HG02623 (cell line): ENCODE measurements around the gene USH1C.

ENCODE experiments used
- ATAC-seq: cut with Tn5 transposase; IDR thresholded peaks from one replicate; pipeline ENCODE4 v1.9.1; 2021; ENCODE audit warnings: moderate library complexity; ENCODE audit not compliant: unreplicated experiment

Gene USH1C

DNA sequence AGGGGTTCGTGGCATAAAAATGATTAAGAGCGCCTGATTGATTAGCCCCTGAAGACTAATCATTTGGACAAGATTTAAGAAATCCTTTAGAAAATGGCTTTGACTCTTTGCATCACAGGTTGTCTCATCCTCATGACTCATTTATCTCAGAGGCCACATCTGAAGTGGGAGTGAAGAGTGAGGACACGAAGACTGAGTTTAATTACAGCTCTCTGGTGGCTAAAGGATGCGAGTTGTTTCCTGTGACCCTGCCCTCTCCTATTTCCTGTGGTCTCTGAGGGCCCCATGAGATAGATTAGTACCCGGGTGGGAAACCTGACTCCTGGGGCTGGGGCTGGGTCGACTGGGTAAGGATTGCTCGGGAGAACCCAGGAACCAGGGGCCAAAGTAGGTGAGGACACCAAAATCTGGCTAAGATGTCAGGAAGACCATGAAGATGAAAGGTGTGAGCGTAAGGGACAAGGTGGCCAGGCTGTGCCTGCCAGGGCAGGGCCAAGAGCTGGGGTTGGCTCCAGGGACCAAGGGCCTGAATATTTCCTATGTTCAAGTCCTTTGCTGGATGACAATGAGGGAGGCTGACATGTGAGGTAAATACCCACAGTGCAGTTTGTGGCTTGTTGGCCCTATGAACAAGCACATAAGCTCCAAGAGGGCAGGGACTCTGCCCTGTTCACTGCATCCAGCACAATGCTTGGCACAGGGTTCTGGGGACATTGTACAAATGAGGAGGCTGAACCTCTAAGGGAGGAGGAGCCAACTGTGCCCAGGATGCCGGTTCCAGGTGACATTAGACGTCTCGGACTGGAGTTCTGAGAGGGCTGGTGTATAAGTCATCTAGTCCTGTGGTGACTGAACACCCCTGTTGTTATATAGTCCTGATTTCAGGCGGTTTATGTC is 6.5 kb upstream of the USH1C start:
- no peak for ATAC-seq

DNA sequence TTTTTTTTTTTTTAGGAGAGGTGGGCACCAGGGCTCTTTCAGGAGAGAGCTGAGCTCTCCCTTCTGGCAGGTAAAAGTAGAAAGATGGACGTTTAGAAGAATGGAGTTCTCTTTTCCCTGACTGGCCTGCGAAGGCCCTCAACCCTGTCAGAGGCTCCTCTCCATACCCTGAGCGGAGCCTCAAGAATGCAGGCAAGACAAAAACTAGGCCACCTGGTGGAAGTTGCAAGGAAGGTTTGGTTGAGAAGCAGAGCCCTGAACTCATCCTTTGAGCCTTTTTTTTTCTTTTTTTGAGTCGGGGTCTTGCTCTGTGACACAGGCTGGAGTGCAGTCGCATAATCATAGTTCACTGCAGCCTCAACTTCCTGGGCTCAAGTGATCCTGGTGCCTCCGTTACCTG is 4.2 kb upstream of the USH1C start:
- ATAC-seq = no peak

DNA sequence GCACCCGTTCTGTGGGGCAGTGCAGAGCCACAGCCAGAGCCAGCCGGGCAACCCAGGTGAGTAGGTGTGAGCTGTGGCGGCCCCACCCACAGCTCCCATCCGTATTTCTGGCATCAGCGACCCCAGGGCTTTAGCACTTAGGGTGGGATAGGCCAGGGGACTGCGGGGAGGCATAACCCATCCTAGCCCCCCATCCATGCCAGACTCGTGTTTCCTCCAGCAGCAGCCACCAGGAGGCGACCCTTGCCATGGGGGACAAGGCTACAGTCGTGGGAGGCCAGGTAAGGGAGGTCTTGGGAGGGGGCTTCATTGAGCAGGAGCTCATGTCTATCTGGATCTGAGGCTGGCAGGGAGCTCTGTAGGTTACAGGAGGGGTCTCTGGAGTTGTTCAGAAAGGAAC is 3.7 kb upstream of the USH1C start:
- ATAC-seq = no peak

DNA sequence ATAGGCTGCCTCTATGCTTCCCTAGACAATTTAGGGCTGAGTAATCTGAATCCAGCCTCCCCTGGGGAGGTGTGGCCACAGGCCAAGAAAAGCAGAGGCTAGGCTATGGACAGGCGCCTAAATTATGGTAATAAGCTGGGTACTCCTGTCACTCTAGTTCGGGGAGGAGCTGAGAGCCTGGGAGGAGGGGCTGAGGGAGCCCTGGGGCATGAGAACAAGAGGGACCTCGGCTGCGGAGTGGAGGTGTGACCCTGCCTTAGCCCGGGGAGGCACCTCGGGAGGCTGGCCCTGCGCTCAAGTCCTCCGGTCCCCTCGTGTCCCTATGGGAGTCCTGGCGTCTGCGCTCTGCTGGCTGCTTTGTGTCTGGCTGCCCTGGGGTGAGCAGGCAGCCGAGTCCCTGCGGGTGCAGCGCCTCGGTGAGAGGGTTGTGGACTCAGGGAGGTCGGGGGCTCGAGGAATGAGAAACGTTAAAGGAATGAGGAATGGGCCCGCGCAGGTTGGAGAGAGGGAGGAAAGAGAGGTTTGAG is 2.9 kb upstream of the USH1C start, which contains the start of gene OTOG:
Gene OTOG (plus strand): TSS at position 209 of the 527 bp plus-strand sequence. CDS start 114 bp downstream, at position 323.
- no peak for ATAC-seq

DNA sequence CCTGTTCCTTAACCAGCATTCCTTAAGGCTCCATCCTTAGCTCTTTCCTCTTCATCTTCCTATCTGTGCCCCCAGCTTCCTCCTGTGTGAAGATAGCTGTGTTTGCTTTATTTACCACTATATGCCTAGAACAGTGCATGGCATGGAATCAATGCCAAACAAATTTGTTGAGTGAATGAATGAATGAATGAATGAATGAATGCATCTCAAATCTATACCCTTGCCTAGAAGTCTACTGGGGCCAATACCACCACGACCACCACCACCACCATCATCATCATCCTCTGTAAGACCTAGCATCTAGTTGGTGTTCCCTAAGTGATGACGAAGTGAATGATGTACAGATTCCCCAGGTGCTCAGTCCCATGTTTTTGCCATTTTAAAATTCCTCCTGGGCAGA is 2.0 kb upstream of the USH1C start:
- no peak for ATAC-seq

GRCh38 chr11:17543574-17544180 is 539 bp downstream of the USH1C start:
- no peak for ATAC-seq

DNA sequence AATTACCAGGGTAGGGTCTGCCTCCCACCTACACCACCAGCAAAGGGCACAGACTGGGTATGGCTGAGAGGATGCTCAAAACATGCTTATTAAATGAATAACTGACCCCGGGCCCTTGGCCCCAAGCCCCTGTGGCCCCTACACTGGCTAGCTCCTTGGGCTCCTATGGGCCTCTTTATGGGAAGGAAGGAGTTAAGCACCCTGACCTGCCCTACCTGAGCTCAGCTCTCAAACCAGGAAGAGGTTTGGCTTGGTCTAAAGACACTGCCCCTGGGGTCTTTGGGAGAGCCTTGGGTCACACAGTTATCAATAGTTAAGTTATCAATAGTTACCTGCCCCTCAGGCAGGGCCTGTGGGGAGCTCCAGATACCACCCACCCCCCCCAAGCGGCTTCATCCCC is 1.2 kb downstream of the USH1C start:
- ATAC-seq = no peak

GRCh38 chr11:17542249-17542648 is 2.0 kb downstream of the USH1C start:
- ATAC-seq = no peak

DNA sequence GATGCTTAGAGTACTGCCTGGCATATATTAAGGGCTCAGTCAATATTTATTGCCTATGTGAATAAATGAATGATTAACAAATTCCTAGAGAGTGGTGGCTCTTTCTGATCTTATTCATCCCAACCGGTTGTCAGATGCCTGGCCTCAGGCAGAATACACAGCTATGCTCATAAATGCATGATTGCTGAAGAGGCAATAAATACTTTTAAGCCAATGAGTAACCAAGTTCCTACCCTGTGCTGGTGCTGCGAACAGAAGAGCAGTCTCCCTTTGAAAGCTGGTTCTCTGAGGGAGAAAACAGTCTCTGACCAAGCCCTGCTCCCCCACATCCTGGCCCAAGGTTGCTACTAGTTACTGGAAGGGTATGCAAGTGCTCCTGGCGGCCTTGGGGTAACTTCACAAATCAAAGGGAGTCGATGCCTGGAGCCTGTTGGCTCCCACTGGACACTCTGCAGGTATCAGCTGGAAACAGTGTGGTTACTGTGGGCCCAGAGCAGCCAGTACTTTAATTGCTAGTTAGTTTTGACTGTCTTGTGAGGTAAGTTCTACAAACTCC is 2.8 kb downstream of the USH1C start:
- no peak for ATAC-seq

DNA sequence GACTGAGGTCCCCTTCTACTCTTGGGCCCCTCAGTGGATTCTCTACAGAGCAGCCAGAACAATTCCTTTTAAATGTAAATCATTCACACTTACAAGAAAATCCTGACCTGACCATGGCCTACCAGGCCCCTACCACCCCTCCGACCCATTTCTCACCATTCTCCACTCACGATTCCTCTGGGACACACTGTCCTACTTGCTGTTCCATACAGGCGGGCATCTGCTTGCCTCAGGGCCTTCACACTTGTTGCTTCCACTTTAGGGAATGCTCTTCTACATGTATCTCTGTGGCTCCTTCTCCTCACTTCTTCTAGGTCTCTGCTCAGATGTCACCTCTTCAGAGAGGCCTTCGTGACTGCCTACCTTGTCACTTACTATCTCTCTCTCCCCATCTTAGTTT is 3.4 kb downstream of the USH1C start:
- no peak for ATAC-seq

DNA sequence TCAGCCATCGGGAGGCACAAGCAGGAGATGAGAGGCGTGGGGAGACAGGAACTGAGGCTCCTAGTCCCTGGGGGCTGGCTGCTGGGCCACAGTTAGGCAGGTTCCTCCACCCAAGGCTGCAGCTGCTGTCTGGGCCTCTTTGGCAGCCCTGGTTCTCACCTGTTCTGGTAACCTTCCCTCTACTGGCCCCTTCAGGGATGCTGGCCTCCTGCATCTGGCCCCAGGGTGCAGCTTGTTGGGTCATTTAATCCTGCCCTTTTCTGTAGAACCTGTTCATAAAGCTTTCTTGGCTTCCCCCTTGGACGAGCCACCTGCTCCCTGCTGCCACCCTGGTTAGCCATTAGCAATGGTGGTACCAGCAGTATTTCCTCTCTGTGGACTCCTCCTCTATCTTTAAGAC is 5.5 kb downstream of the USH1C start:
- no peak for ATAC-seq

DNA sequence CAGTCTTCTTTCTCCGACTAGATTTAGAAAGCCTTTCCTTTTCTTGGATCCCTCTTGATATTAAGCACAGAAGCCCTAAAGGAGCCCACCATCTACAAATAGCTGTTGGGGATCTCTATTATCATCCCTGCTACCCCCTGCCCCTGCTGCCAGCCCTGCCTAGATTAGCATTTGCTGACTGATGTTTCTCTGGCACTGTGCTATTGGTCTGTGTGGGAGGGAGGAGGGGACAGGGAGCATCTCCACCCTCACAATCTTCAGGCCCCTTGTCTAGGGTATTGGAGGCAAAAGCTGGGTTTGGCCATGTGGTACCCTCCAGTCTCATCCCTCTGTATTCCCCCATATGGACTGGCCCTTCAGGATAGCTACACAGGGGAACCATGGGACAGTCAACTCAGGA is 6.2 kb downstream of the USH1C start:
- no peak for ATAC-seq

GRCh38 chr11:17537261-17537660 is 7.0 kb downstream of the USH1C start:
- no peak for ATAC-seq

DNA sequence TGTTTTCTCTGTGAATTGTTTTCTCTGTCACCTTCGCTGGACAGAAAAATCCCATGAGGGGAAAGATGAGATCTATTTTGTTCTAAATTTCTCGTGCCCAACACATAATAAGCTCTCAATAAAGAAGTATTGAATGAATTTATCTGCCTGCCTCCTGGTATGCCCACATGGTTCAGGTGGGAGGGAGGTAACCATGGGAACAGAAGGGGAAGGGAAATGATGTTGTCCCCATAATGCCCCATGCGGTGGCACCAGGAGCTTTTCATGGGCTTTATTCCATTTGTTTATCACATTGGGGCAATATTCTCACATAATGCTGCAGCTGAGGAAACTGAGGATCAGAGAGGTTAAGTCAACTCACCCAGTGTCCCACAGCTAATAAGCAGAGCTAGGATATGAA is 8.7 kb downstream of the USH1C start:
- ATAC-seq = no peak

DNA sequence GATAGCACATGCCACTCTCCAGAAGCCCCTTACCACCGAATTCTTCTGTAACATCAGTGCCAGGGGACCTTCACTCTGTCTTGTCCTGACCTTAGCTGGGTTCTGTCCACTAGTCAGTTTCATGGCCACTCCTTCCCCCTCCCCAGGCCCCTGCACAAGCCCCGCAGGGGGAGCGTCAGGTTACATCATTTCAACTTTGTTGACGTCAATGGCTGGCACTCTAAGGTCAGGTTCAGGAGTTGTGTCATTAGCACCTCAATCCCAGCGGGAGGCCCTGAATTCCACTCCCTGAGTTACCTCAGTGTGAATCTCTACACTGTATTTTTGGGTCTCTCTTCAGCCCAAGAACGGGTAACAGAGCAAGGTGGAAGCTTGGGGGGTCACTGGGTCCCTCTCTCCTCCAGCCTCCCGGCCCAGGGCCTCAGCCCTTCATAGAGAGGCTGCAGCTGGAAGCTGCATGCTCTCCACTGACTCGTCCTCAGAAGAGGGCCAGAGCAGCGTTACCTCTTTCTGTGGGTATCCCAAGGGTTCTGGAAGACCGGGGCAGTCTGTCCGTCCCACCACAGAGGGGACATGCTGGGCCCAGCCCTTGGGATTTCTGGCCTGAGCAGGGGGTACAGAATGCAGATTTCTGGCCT is 10.3 kb downstream of the USH1C start:
- no peak for ATAC-seq

DNA sequence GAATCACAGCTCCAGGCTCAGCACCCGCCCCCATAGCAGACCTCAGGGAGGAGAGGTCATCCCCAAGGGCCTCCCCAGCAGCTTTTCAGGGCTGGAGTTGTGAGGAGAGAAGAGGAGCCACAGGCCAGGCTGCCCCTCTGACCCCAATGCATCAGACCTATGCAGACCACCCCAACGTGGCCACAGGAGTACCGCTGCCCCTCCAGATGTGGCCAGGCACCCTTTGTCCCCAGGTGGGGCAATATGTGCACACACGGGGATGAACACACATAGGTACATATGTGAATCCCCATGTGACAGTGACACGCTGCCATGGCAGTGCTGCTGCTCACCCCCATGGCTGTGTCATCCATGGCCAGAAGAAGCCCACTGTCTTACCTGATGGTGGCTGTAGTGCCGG is 10.9 kb downstream of the USH1C start:
- no peak for ATAC-seq

- no peak for ATAC-seq
These were observed 11.4 kb downstream of the USH1C start for GRCh38 chr11:17532784-17533183.

DNA sequence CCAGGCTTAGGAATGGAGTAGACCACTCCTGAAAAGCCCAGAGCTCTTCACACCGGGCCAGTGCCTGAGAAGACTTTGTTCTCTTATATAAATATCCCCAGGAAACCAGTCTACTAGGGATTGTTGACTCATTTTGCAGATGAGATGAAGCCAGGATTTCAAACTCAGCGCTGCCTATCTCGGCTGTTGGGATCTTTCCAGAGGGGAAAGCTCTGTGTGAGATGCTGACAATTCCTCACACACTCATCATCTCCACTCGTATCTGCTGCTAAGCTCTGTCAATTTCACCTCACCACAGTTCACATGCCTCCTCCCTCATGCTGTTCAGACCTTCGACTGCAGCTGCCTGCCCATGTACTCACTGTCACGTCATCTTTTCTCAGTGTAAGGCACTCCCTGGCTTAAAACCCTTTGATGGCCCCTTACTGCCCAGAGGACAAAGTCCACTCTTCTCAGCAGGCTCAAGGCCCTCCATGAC is 12.5 kb downstream of the USH1C start:
- ATAC-seq = no peak

DNA sequence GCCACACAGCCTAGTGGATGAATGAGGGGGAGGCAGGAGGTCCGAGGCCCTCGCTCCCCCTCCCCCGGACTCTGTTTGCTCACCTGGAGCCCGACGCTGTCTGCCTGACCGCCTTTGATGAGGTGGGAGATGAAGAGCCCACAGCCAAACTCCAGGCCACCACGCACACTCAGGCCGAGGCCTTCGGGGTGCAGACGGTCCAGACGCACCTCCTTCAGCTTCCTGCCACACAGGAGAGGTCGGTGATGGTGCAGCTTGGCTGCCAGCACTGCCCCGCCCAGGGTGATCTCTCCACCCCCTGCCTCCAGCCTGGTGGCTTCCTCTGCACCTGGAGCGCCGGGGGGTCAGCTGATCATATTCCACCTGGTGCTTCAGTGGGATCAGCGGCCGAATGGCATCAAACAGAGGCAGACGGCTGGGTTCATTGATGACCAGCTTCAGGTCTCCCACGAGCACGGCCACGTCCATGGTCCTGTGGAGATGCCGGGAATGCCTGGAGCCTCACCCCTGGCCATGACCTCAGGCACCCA is 13.1 kb downstream of the USH1C start:
- no peak for ATAC-seq

DNA sequence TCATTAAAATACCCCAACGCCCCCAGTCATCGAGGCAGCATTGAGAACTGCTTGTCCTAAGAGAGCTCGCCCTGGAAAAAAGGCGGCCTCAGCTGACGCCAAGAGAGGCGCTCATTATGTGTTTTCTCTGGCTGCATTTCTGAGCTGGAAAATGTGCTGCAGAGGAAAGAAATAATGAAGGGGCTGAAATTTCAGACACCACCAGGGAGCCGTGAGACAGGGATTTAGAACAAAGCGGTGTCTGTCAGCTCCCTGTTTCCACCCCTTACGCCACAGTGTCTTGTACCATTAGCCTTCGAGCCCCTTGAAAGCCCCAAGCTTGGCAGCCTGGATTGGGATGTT is 14.4 kb downstream of the USH1C start:
- ATAC-seq = no peak
